ENCODE results near the gene ANKRD44. TPM values are rescaled to one million over a fixed set of nuclear protein-coding genes. Genes with fewer than 3 reads are reported as not detected.

The ANKRD44 gene
- total RNA-seq, 1 donor from 2014 or later = 4.0 TPM

DNA sequence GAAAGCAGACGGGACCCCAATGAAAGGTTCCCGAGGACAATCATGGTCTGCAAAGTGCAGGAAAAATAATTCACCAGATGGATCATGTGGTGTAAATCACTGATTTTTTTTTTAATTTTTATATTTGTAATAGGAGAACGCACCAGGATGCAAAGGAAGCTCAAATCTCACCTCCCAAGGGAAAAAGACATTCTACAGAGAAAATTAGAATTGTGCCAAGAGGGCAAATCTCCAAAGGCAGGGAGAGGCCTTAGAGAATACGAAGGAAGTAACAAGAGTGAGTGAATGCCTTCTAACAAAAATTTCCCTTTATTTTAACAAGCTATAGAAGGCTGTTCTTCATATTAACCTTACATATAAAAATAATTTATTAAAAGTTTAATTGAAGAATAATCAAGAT, 90.9 kb downstream of the ANKRD44 start:
- DNase-seq (ENCODE audit: low spot score, unreplicated experiment) = no peak
- Mint-ChIP-seq H3K4me1 (ENCODE audit: low read depth) (peaks cover 13% of the 10 kb centered on the region), H3K27ac (no peak overlapping the region), H3K9me3 (ENCODE audit: low read depth) (no peaks in the 10 kb centered on the region), H3K36me3 (ENCODE audit: insufficient read depth) (no peaks in the 10 kb centered on the region), H3K27me3 (no peaks in the 10 kb centered on the region), H3K4me3 (ENCODE audit: low read depth) (no peak overlapping the region)
- no peak for TF ChIP-seq CTCF (IDR thresholded peaks at IDR 0.05; ENCODE audit: unreplicated experiment)

DNA sequence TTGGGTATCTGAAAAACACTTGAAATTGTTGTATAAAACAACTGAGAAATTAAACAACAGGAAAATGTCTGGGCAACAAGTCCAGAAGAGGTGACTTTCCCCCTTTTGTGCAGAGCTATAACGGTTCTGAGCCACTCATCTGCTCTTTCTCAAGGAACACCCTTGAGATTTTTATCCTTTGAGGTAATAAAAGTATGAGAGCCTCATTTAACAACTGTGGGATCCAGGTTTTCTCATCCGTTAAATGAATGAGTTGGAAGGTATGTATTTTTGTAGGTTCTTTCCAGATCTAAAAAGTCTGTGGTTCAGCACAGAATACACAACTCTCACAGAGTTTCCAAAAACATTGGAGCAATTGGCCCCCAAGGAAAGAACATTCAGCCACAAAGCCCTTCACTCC, 93.0 kb downstream of the ANKRD44 start:
- no peak for TF ChIP-seq CTCF (IDR thresholded peaks at IDR 0.05; ENCODE audit: unreplicated experiment)
- H3K4me1 Mint-ChIP-seq (ENCODE audit: low read depth) = peaks cover 13% of the 10 kb centered on the region
- no peaks in the 10 kb centered on the region for H3K36me3 Mint-ChIP-seq (ENCODE audit: insufficient read depth)
- no peaks in the 10 kb centered on the region for H3K9me3 Mint-ChIP-seq (ENCODE audit: low read depth)
- H3K4me3 Mint-ChIP-seq (ENCODE audit: low read depth) = no peak overlapping the region
- DNase-seq (ENCODE audit: low spot score, unreplicated experiment) = no peak
- H3K27me3 Mint-ChIP-seq = no peaks in the 10 kb centered on the region
- no peak overlapping the region for H3K27ac Mint-ChIP-seq

- H3K4me3 Mint-ChIP-seq (ENCODE audit: low read depth) = peak overlapping the region; percentile 24
- H3K4me1 Mint-ChIP-seq (ENCODE audit: low read depth) = peaks cover 13% of the 10 kb centered on the region
Observed at GRCh38 chr2:197216361-197216979, 94.1 kb downstream of the ANKRD44 start.

GRCh38 chr2:197215748-197216360, 94.7 kb downstream of the ANKRD44 start:
- H3K36me3 Mint-ChIP-seq (ENCODE audit: insufficient read depth) = no peaks in the 10 kb centered on the region
- no peak overlapping the region for H3K27ac Mint-ChIP-seq
- no peaks in the 10 kb centered on the region for H3K9me3 Mint-ChIP-seq (ENCODE audit: low read depth)
- DNase-seq (ENCODE audit: low spot score, unreplicated experiment) = no peak
- peaks cover 13% of the 10 kb centered on the region for H3K4me1 Mint-ChIP-seq (ENCODE audit: low read depth)
- TF ChIP-seq CTCF (IDR thresholded peaks at IDR 0.05; ENCODE audit: unreplicated experiment) = no peak
- no peaks in the 10 kb centered on the region for H3K27me3 Mint-ChIP-seq
- H3K4me3 Mint-ChIP-seq (ENCODE audit: low read depth) = peak overlapping the region; percentile 24

More at GRCh38 chr2:197216361-197216979, 94.1 kb downstream of the ANKRD44 start:
- H3K27me3 Mint-ChIP-seq = no peaks in the 10 kb centered on the region
- no peak for TF ChIP-seq CTCF (IDR thresholded peaks at IDR 0.05; ENCODE audit: unreplicated experiment)
- H3K9me3 Mint-ChIP-seq (ENCODE audit: low read depth) = no peaks in the 10 kb centered on the region
- H3K27ac Mint-ChIP-seq = peak overlapping the region; percentile 15
- H3K36me3 Mint-ChIP-seq (ENCODE audit: insufficient read depth) = no peaks in the 10 kb centered on the region
- DNase-seq (ENCODE audit: low spot score, unreplicated experiment) = no peak

GRCh38 chr2:197212344-197213262, 98.0 kb downstream of the ANKRD44 start:
- peaks cover 26% of the 10 kb centered on the region for H3K4me1 Mint-ChIP-seq (ENCODE audit: low read depth)
- DNase-seq (ENCODE audit: low spot score, unreplicated experiment) = no peak
- no peaks in the 10 kb centered on the region for H3K27me3 Mint-ChIP-seq
- H3K4me3 Mint-ChIP-seq (ENCODE audit: low read depth) = no peak overlapping the region
- H3K36me3 Mint-ChIP-seq (ENCODE audit: insufficient read depth) = no peaks in the 10 kb centered on the region
- TF ChIP-seq CTCF (IDR thresholded peaks at IDR 0.05; ENCODE audit: unreplicated experiment) = no peak
- H3K27ac Mint-ChIP-seq = peak overlapping the region; percentile 14
- no peaks in the 10 kb centered on the region for H3K9me3 Mint-ChIP-seq (ENCODE audit: low read depth)
